MM.1S (cell line): ENCODE data around the gene KRTAP25-1.

Experiments
- DNase-seq: peaks from one replicate; pipeline ENCODE4 v3.0.0-alpha.2; 2015
- H2AFZ ChIP-seq: fragments of 300-600 bp; sonication (generic); 2 replicates; pipeline ENCODE4 v1.6.0; 2016; ENCODE audit warnings: antibody characterized with exemption, low read length
- H3F3A ChIP-seq: fragments of 300-600 bp; sonication (generic); 2 replicates; pipeline ENCODE4 v1.6.1; 2016; ENCODE audit warnings: mild to moderate bottlenecking, antibody characterized with exemption, low read length, moderate library complexity, mixed read lengths; ENCODE audit not compliant: insufficient read depth
- H3K27ac ChIP-seq: fragments of 300-600 bp; sonication (generic); 2 replicates; pipeline ENCODE4 v1.5.1; 2016; ENCODE audit warnings: mild to moderate bottlenecking, low read length
- H3K27me3 ChIP-seq: fragments of 300-600 bp; sonication (generic); replicated peaks from 2 replicates; pipeline ENCODE4 v1.6.0; 2016; ENCODE audit warnings: low read length; ENCODE audit not compliant: insufficient read depth
- H3K36me3 ChIP-seq: fragments of 300-600 bp; sonication (generic); replicated peaks from 2 replicates; pipeline ENCODE4 v1.6.1; 2016; ENCODE audit warnings: mild to moderate bottlenecking, low read length, mixed read lengths; ENCODE audit not compliant: insufficient read depth
- H3K4me1 ChIP-seq: fragments of 300-600 bp; sonication (generic); 2 replicates; pipeline ENCODE4 v1.6.1; 2016; ENCODE audit warnings: low read length, mixed read lengths
- H3K4me2 ChIP-seq: fragments of 300-600 bp; sonication (generic); 2 replicates; pipeline ENCODE4 v1.6.0; 2016; ENCODE audit warnings: low read depth, low read length
- H3K4me3 ChIP-seq: fragments of 300-600 bp; sonication (generic); 2 replicates; pipeline ENCODE4 v1.5.1; 2016; ENCODE audit warnings: low read length, mixed read lengths
- H3K79me2 ChIP-seq: fragments of 300-600 bp; sonication (generic); 2 replicates; pipeline ENCODE4 v1.6.1; 2016; ENCODE audit warnings: mixed run types, low read length, mixed read lengths
- H3K9ac ChIP-seq: fragments of 300-600 bp; sonication (generic); 2 replicates; pipeline ENCODE4 v1.6.1; 2016; ENCODE audit warnings: low read length, mixed read lengths
- H3K9me2 ChIP-seq: fragments of 300-600 bp; sonication (generic); replicated peaks from 2 replicates; pipeline ENCODE4 v1.6.1; 2016; ENCODE audit warnings: mild to moderate bottlenecking, low read length, mixed read lengths; ENCODE audit not compliant: insufficient read depth
- H3K9me3 ChIP-seq: fragments of 300-600 bp; sonication (generic); replicated peaks from 2 replicates; pipeline ENCODE4 v1.6.1; 2016; ENCODE audit warnings: mild to moderate bottlenecking, low read length, mixed read lengths; ENCODE audit not compliant: insufficient read depth
- H4K20me1 ChIP-seq: fragments of 300-600 bp; sonication (generic); 2 replicates; pipeline ENCODE4 v1.6.1; 2016; ENCODE audit warnings: mild to moderate bottlenecking, low read length, moderate library complexity, mixed read lengths; ENCODE audit not compliant: insufficient read depth
- EZH2 ChIP-seq: fragments of 300-600 bp; sonication (generic); optimal IDR thresholded peaks from 2 replicates; pipeline ENCODE3; 2017; ENCODE audit warnings: low read depth, mild to moderate bottlenecking, antibody characterized with exemption, low read length, mixed read lengths
- EZH2phosphoT487 ChIP-seq: fragments of 300-600 bp; sonication (generic); IDR thresholded peaks from 2 replicates; pipeline ENCODE4 v1.6.1; 2018; ENCODE audit warnings: antibody characterized with exemption, low read length
- TF ChIP-seq, protein P1 (sequence below): fragments of 300-600 bp; sonication (generic); IDR thresholded peaks from 2 replicates; pipeline ENCODE4 v1.5.1; 2016; ENCODE audit warnings: antibody characterized with exemption, low read length, mixed read lengths

Gene KRTAP25-1

GRCh38 chr21:30243691-30244090, 45.6 kb downstream of the KRTAP25-1 start:
- no peak overlapping the region for H2AFZ ChIP-seq
- no peak for TF ChIP-seq EZH2phosphoT487
- TF ChIP-seq, protein P1, sequence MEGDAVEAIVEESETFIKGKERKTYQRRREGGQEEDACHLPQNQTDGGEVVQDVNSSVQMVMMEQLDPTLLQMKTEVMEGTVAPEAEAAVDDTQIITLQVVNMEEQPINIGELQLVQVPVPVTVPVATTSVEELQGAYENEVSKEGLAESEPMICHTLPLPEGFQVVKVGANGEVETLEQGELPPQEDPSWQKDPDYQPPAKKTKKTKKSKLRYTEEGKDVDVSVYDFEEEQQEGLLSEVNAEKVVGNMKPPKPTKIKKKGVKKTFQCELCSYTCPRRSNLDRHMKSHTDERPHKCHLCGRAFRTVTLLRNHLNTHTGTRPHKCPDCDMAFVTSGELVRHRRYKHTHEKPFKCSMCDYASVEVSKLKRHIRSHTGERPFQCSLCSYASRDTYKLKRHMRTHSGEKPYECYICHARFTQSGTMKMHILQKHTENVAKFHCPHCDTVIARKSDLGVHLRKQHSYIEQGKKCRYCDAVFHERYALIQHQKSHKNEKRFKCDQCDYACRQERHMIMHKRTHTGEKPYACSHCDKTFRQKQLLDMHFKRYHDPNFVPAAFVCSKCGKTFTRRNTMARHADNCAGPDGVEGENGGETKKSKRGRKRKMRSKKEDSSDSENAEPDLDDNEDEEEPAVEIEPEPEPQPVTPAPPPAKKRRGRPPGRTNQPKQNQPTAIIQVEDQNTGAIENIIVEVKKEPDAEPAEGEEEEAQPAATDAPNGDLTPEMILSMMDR = no peak
- no peak for TF ChIP-seq EZH2
- no peaks in the 10 kb centered on the region for H3K27me3 ChIP-seq
- H3K4me2 ChIP-seq = no peak overlapping the region
- no peaks in the 10 kb centered on the region for H3K9me2 ChIP-seq
- H3K9me3 ChIP-seq = no peaks in the 10 kb centered on the region
- no peaks in the 10 kb centered on the region for H3F3A ChIP-seq
- H3K36me3 ChIP-seq = no peaks in the 10 kb centered on the region
- no peaks in the 10 kb centered on the region for H4K20me1 ChIP-seq
- no peak for DNase-seq
- no peaks in the 10 kb centered on the region for H3K79me2 ChIP-seq
- H3K4me1 ChIP-seq = no peaks in the 10 kb centered on the region
- H3K4me3 ChIP-seq = no peak overlapping the region
- no peak overlapping the region for H3K27ac ChIP-seq
- H3K9ac ChIP-seq = no peak overlapping the region

DNA sequence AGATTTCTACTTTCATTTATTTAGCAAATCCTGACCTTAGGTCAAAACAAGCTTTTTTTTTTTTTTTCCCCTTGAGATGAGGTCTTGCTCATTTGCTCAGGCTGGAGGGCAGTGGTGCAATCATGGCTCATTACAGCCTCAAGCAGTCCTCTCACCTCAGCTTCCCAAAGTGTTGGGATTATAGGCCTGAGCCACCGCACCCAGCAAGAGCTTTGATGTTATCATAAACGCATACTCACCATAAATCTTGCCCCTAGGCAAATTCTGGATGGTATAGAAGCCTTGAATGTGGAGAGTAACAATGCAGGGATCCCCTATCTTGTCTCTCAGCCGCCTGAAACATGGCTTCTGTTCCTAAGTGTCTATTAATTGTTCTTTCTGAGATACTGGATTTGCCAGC, 48.7 kb downstream of the KRTAP25-1 start:
- H3K27me3 ChIP-seq = no peaks in the 10 kb centered on the region
- no peaks in the 10 kb centered on the region for H3K9me2 ChIP-seq
- no peak overlapping the region for H3K4me3 ChIP-seq
- no peaks in the 10 kb centered on the region for H3K36me3 ChIP-seq
- H3K79me2 ChIP-seq = no peaks in the 10 kb centered on the region
- no peak overlapping the region for H2AFZ ChIP-seq
- H3K9me3 ChIP-seq = no peaks in the 10 kb centered on the region
- no peak overlapping the region for H3K9ac ChIP-seq
- no peak overlapping the region for H3K27ac ChIP-seq
- H3K4me1 ChIP-seq = no peaks in the 10 kb centered on the region
- no peaks in the 10 kb centered on the region for H4K20me1 ChIP-seq
- TF ChIP-seq EZH2 (no peak), EZH2phosphoT487 (no peak)
- TF ChIP-seq, protein P1 = no peak
- no peak overlapping the region for H3K4me2 ChIP-seq
- no peaks in the 10 kb centered on the region for H3F3A ChIP-seq
- DNase-seq = no peak
